Left ventricle myocardium inferior (tissue), 1 donor: Measurements from ENCODE around the gene DYDC2. TPM values are rescaled to one million over a fixed set of nuclear protein-coding genes. Genes with fewer than 3 reads are reported as not detected.

Source experiments
- DNase-seq: peaks from one replicate; pipeline ENCODE4 v3.0.0-alpha.2; 2020
- H3K27ac ChIP-seq: fragments of 200-600 bp; replicated peaks from 2 replicates; pipeline ENCODE4 v1.8.0; 2021
- H3K27me3 ChIP-seq: fragments of 200-600 bp; 2 replicates; pipeline ENCODE4 v1.8.0; 2021; ENCODE audit warnings: low read depth
- H3K36me3 ChIP-seq: fragments of 200-600 bp; 2 replicates; pipeline ENCODE4 v1.8.0; 2021
- H3K4me1 ChIP-seq: fragments of 200-600 bp; 2 replicates; pipeline ENCODE4 v1.8.0; 2021
- H3K4me3 ChIP-seq: fragments of 200-600 bp; 2 replicates; pipeline ENCODE4 v1.8.0; 2021; ENCODE audit warnings: mild to moderate bottlenecking, moderate library complexity
- H3K9me3 ChIP-seq: fragments of 200-600 bp; replicated peaks from 2 replicates; pipeline ENCODE4 v1.8.0; 2021
- CTCF ChIP-seq: fragments of 200-600 bp; IDR thresholded peaks from 2 replicates; pipeline ENCODE4 v1.8.0; 2021; ENCODE audit warnings: antibody characterized with exemption, mild to moderate bottlenecking, borderline replicate concordance
- intact Hi-C: fragments of 100-400 bp; cut with micrococcal nuclease; formaldehyde crosslinking; loops from one replicate; pipeline ENCODE4 v1.11.0; 2022
- total RNA-seq: library from RNA; stranded (reverse); fragmentation: NEBNext Ultra II Directional; extraction: Animal tissue kit (Norgen Biotek cat#: 25700); gene quantifications from one replicate; pipeline ENCODE4 v1.2.1, GENCODE V29; 2021
- donor health status: DM: no; HTN: yes; CAD: no; lungs with severe emphysema.

Gene DYDC2
- total RNA-seq, 1 donor from 2014 or later, result not detected

- no peak for DNase-seq
- no peaks in the 10 kb centered on the region for H3K27me3 ChIP-seq
- no peak for TF ChIP-seq CTCF
- no peaks in the 10 kb centered on the region for H3K4me1 ChIP-seq
- intact Hi-C loops, result no loop called here
- H3K4me3 ChIP-seq, result no peak overlapping the region
- no peaks in the 10 kb centered on the region for H3K9me3 ChIP-seq
- H3K27ac ChIP-seq, result no peak overlapping the region
- H3K36me3 ChIP-seq, result no peaks in the 10 kb centered on the region
These were observed 43.7 kb downstream of the DYDC2 start for GRCh38 chr10:80400136-80400804.

GRCh38 chr10:80405035-80405434 lies 48.5 kb downstream of the DYDC2 start:
- no peak for TF ChIP-seq CTCF
- H3K36me3 ChIP-seq, result no peaks in the 10 kb centered on the region
- no peaks in the 10 kb centered on the region for H3K27me3 ChIP-seq
- intact Hi-C loops, result no loop called here
- peaks cover 30% of the 10 kb centered on the region for H3K4me1 ChIP-seq
- peak overlapping the region; percentile 96 for H3K27ac ChIP-seq
- no peak overlapping the region for H3K4me3 ChIP-seq
- no peak for DNase-seq
- H3K9me3 ChIP-seq, result no peaks in the 10 kb centered on the region

GRCh38 chr10:80405626-80406025 lies 49.0 kb downstream of the DYDC2 start:
- Histone ChIP-seq H3K27me3 (no peaks in the 10 kb centered on the region), H3K9me3 (no peaks in the 10 kb centered on the region), H3K4me3 (no peak overlapping the region), H3K36me3 (no peaks in the 10 kb centered on the region), H3K4me1 (peaks cover 36% of the 10 kb centered on the region), H3K27ac (peak overlapping the region; percentile 96)
- no peak for DNase-seq
- intact Hi-C loops, result no loop called here
- TF ChIP-seq CTCF, result no peak

GRCh38 chr10:80406204-80406603 lies 49.6 kb downstream of the DYDC2 start:
- Histone ChIP-seq H3K9me3 (no peaks in the 10 kb centered on the region), H3K27me3 (no peaks in the 10 kb centered on the region), H3K4me3 (no peak overlapping the region), H3K27ac (peak overlapping the region; percentile 96), H3K4me1 (peaks cover 42% of the 10 kb centered on the region), H3K36me3 (no peaks in the 10 kb centered on the region)
- TF ChIP-seq CTCF, result no peak
- intact Hi-C loops, result no loop called here
- DNase-seq, result no peak

GRCh38 chr10:80407812-80408241 lies 51.2 kb downstream of the DYDC2 start:
- intact Hi-C loops, result no loop called here
- H3K4me3 ChIP-seq, result peak overlapping the region; percentile 95
- peak overlapping the region; percentile 96 for H3K27ac ChIP-seq
- TF ChIP-seq CTCF, result no peak
- H3K9me3 ChIP-seq, result no peaks in the 10 kb centered on the region
- no peak for DNase-seq
- H3K27me3 ChIP-seq, result no peaks in the 10 kb centered on the region
- H3K36me3 ChIP-seq, result no peaks in the 10 kb centered on the region
- H3K4me1 ChIP-seq, result peaks cover 58% of the 10 kb centered on the region
